Central memory CD8-positive, alpha-beta T cell (primary cell): ENCODE measurements around the gene GNAS-AS1.

Experiments
- ATAC-seq: fragments of 150-1000 bp; cut with Tn5 transposase; replicated peaks from 2 replicates; pipeline ENCODE4 v1.10.0; 2022; ENCODE audit warnings: mild to moderate bottlenecking, moderate FRiP score, moderate number of reproducible peaks; ENCODE audit not compliant: poor library complexity, severe bottlenecking; ENCODE audit errors: extremely low read depth
- DNase-seq, 2 donors: peaks; one replicate each; pipeline ENCODE4 v3.0.0; 2021; ENCODE audit warnings: low spot score in 2 of 2
- H3K27ac Mint-ChIP-seq: one replicate; pipeline ENCODE4 v1.8.0; 2022; ENCODE audit warnings: low read depth, mild to moderate bottlenecking, moderate library complexity, mixed read lengths
- H3K27me3 Mint-ChIP-seq: one replicate; pipeline ENCODE4 v1.8.0; 2022; ENCODE audit warnings: mixed read lengths
- H3K36me3 Mint-ChIP-seq: one replicate; pipeline ENCODE4 v1.8.0; 2022; ENCODE audit warnings: mild to moderate bottlenecking, moderate library complexity, mixed read lengths; ENCODE audit not compliant: insufficient read depth
- H3K4me1 Mint-ChIP-seq: one replicate; pipeline ENCODE4 v1.8.0; 2022; ENCODE audit warnings: mixed read lengths
- H3K4me3 Mint-ChIP-seq: one replicate; pipeline ENCODE4 v1.8.0; 2022; ENCODE audit warnings: mild to moderate bottlenecking, moderate library complexity, mixed read lengths
- H3K9me3 Mint-ChIP-seq: one replicate; pipeline ENCODE4 v1.8.0; 2022; ENCODE audit warnings: mixed read lengths

The GNAS-AS1 gene

DNA sequence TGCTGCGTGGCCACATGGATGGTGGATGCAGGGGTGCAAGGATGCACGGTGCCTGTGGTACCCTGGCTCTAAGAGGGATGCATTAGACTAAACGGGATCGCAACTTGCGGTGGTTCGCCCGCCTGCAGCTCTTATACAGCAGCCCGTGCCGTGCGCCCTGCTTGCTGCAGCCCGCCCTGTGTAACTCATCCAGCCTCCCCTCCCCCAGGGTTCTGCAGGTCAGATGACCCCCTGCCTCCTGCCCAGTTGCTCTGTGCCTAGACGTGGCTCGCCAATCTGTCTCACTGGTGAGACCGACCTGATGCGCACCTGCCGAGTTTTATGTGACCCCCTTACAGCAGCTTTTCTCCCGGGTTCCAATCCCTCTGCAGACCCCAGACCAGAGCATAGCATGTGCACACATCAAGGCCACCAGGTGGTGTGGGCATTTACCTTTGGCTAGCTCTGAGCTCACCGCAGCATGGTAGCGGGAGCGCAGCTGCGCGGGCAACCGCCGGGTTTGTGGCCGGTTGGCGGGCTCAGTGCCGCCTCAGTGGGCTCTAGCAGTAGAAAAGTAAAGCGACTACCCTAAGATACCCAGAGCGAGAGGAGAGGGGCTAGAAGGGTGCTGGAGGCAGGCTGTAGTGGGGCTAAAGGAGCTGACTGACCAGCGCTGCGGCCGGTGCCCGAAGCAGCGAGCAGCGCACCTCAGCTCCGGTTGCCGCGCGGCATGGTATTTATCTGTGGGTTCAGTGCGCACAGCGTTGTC lies 693 bp upstream of the GNAS-AS1 start:
- Mint-ChIP-seq H3K27ac (peak overlapping the region; percentile 39), H3K27me3 (peaks cover 74% of the 10 kb centered on the region), H3K4me3 (peak overlapping the region; percentile 86), H3K36me3 (peaks cover 5% of the 10 kb centered on the region), H3K4me1 (peaks cover 39% of the 10 kb centered on the region), H3K9me3 (no peaks in the 10 kb centered on the region)
- DNase-seq, result no peak
- ATAC-seq, result no peak

DNA sequence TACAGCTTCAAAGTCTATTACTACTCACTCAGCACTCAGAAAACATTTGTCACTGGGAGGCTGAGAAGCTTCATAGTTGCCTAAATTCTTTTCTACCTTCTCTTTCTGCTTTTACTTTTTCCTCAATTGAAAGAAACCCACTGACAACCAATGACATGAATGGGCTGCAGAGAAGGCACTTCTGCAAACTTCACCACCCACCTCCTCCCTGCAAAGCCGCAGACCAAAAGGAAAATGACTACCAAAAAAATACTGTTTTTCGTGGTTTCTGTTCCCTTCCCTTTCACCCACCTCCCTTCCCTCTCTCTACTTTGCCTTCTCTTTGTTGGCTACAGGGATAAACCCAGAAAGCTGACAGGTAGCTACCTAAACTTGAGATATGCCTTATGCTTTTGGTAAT lies 3.2 kb downstream of the GNAS-AS1 start:
- H3K4me1 Mint-ChIP-seq, result peaks cover 28% of the 10 kb centered on the region
- no peak overlapping the region for H3K4me3 Mint-ChIP-seq
- DNase-seq, result no peak
- H3K27me3 Mint-ChIP-seq, result peaks cover 80% of the 10 kb centered on the region
- no peak for ATAC-seq
- no peaks in the 10 kb centered on the region for H3K9me3 Mint-ChIP-seq
- H3K27ac Mint-ChIP-seq, result no peak overlapping the region
- H3K36me3 Mint-ChIP-seq, result peaks cover 2% of the 10 kb centered on the region

- no peaks in the 10 kb centered on the region for H3K9me3 Mint-ChIP-seq
- H3K4me1 Mint-ChIP-seq, result peaks cover 11% of the 10 kb centered on the region
- H3K27ac Mint-ChIP-seq, result no peak overlapping the region
- H3K36me3 Mint-ChIP-seq, result no peaks in the 10 kb centered on the region
- ATAC-seq (no peak), DNase-seq (no peak)
- no peak overlapping the region for H3K4me3 Mint-ChIP-seq
- peaks cover 80% of the 10 kb centered on the region for H3K27me3 Mint-ChIP-seq
These were observed 5.0 kb downstream of the GNAS-AS1 start for GRCh38 chr20:58845706-58846105.

DNA sequence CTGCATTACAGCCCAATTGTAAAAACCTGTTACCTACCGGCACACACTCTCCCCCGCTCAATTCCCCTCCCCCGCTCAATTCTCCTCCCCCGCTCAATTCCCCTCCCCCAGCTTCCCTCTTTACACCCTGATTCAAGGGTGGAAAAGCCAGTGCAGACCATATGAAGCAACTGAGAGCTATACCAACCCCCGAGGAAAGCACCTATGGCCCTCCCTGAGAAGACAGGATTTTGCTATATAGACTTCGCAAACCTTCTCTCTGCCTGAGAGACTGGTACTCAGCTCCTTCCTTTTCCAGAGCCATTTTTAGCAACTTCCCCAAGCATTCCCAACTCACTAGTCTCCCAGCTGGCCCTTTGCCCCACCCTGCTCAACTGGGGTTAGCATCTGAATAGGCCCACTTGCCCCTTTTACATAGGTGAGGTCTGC lies 7.6 kb downstream of the GNAS-AS1 start:
- H3K36me3 Mint-ChIP-seq, result no peaks in the 10 kb centered on the region
- H3K27me3 Mint-ChIP-seq, result peaks cover 75% of the 10 kb centered on the region
- no peak for DNase-seq
- no peak overlapping the region for H3K27ac Mint-ChIP-seq
- H3K4me1 Mint-ChIP-seq, result no peaks in the 10 kb centered on the region
- no peak overlapping the region for H3K4me3 Mint-ChIP-seq
- no peak for ATAC-seq
- H3K9me3 Mint-ChIP-seq, result no peaks in the 10 kb centered on the region

DNA sequence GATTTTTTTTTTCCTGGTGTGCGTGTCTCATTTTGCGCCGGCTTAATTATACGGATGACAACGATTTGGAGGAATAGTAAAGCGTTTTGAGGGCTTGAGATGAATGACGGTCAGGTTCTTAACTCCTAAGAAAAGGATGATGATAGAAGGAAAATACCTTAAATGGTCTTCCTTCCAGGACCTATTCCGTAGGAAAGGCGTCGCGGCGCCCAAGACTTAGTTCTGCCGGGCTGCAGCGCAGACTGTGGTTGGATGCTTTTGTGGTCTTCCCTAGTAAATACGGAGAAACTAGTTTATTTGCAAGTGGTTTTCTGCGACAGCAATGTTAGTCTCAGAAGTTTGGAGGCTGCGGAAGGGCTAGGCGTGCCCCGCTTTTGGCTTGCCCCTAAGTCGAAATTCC lies 8.4 kb downstream of the GNAS-AS1 start:
- H3K27me3 Mint-ChIP-seq, result peaks cover 66% of the 10 kb centered on the region
- ATAC-seq, result no peak
- no peak overlapping the region for H3K4me3 Mint-ChIP-seq
- H3K4me1 Mint-ChIP-seq, result peaks cover 7% of the 10 kb centered on the region
- no peaks in the 10 kb centered on the region for H3K36me3 Mint-ChIP-seq
- no peak for DNase-seq
- H3K27ac Mint-ChIP-seq, result no peak overlapping the region
- no peaks in the 10 kb centered on the region for H3K9me3 Mint-ChIP-seq

DNA sequence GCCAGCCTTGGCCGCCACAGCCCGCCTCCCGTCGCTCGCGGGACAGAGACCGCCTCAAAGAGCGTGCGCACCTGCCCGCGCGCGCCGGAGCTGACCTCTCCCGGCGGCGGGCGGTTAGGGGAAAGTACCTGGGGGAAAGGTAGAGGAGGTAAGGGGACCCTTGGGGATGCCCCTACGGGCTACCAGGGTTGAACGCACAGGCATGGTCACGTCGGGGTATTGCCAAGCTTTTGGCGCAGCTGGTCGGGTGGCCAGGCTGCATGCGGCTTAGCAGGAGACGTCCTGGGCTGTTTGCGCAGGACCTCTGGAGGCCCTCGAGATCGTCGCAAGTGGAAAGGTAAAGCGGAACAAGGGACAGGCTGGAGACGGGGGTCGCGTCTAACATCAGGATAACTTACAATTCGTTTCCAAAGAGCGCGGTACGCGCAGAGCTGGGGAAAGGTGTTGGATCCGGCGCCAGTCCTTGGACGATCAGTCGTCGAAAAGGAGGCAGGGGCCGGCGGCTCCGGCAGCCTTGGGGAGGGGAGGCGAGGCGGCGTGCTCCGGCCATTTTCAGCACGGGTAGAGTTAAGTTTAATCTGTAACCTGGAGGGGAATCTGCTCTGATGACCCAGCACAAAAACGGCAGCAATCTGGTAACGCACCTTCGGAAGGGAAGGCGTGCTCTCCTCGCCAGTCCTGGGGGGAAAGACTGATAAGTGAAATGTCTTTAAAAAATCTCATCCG lies 9.0 kb downstream of the GNAS-AS1 start:
- peaks cover 65% of the 10 kb centered on the region for H3K27me3 Mint-ChIP-seq
- H3K4me3 Mint-ChIP-seq, result no peak overlapping the region
- H3K36me3 Mint-ChIP-seq, result no peaks in the 10 kb centered on the region
- ATAC-seq (no peak), DNase-seq (no peak)
- peaks cover 7% of the 10 kb centered on the region for H3K4me1 Mint-ChIP-seq
- H3K9me3 Mint-ChIP-seq, result no peaks in the 10 kb centered on the region
- no peak overlapping the region for H3K27ac Mint-ChIP-seq

- DNase-seq, result no peak
- Mint-ChIP-seq H3K36me3 (no peaks in the 10 kb centered on the region), H3K4me1 (peaks cover 7% of the 10 kb centered on the region), H3K9me3 (no peaks in the 10 kb centered on the region), H3K27ac (no peak overlapping the region), H3K4me3 (no peak overlapping the region), H3K27me3 (peaks cover 72% of the 10 kb centered on the region)
- no peak for ATAC-seq
These were observed 9.7 kb downstream of the GNAS-AS1 start for GRCh38 chr20:58840816-58841538.

- H3K4me1 Mint-ChIP-seq, result peaks cover 7% of the 10 kb centered on the region
- no peaks in the 10 kb centered on the region for H3K9me3 Mint-ChIP-seq
- H3K27me3 Mint-ChIP-seq, result peaks cover 72% of the 10 kb centered on the region
- no peak for ATAC-seq
- no peak for DNase-seq
- H3K36me3 Mint-ChIP-seq, result no peaks in the 10 kb centered on the region
- H3K4me3 Mint-ChIP-seq, result no peak overlapping the region
- no peak overlapping the region for H3K27ac Mint-ChIP-seq
These were observed 10.5 kb downstream of the GNAS-AS1 start for GRCh38 chr20:58839991-58840747.

GRCh38 chr20:58839474-58839874 lies 11.2 kb downstream of the GNAS-AS1 start:
- ATAC-seq (no peak), DNase-seq (no peak)
- H3K27ac Mint-ChIP-seq, result no peak overlapping the region
- H3K9me3 Mint-ChIP-seq, result no peaks in the 10 kb centered on the region
- H3K4me1 Mint-ChIP-seq, result peaks cover 7% of the 10 kb centered on the region
- peaks cover 69% of the 10 kb centered on the region for H3K27me3 Mint-ChIP-seq
- H3K36me3 Mint-ChIP-seq, result no peaks in the 10 kb centered on the region
- no peak overlapping the region for H3K4me3 Mint-ChIP-seq

DNA sequence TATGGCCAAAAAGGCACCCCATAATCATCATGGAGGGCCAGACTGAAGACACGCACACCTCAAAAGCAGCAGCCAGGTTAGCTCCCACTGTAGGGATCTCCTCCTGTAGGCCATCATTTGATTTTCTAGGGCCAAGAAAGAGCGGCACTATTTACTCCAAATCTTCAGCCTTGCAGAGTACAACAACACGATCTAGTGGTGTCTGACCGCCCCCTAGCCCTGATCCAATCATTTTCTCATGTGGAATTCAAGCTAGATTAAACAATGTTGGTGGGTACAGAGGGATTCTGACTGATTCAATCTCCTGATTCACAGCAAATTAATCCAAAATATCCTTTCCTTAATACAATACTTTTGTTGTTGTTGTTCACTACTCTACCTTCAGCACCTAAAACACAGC lies 12.5 kb downstream of the GNAS-AS1 start:
- DNase-seq (no peak), ATAC-seq (no peak)
- Mint-ChIP-seq H3K4me1 (peaks cover 7% of the 10 kb centered on the region), H3K27me3 (peaks cover 69% of the 10 kb centered on the region), H3K4me3 (no peak overlapping the region), H3K27ac (no peak overlapping the region), H3K36me3 (no peaks in the 10 kb centered on the region), H3K9me3 (no peaks in the 10 kb centered on the region)

- Mint-ChIP-seq H3K36me3 (no peaks in the 10 kb centered on the region), H3K27ac (no peak overlapping the region), H3K9me3 (no peaks in the 10 kb centered on the region), H3K4me1 (peaks cover 7% of the 10 kb centered on the region), H3K27me3 (peaks cover 68% of the 10 kb centered on the region), H3K4me3 (no peak overlapping the region)
- DNase-seq (no peak), ATAC-seq (peak; percentile 67)
These were observed 13.0 kb downstream of the GNAS-AS1 start for GRCh38 chr20:58837717-58838116.

- H3K4me1 Mint-ChIP-seq, result peaks cover 7% of the 10 kb centered on the region
- DNase-seq (no peak), ATAC-seq (no peak)
- no peak overlapping the region for H3K27ac Mint-ChIP-seq
- H3K9me3 Mint-ChIP-seq, result no peaks in the 10 kb centered on the region
- no peak overlapping the region for H3K4me3 Mint-ChIP-seq
- H3K27me3 Mint-ChIP-seq, result peaks cover 57% of the 10 kb centered on the region
- H3K36me3 Mint-ChIP-seq, result no peaks in the 10 kb centered on the region
These were observed 14.0 kb downstream of the GNAS-AS1 start for GRCh38 chr20:58836616-58837204.
